Keratinocyte (primary cell): ENCODE results near the gene ATP6V0E1. TPM values are rescaled to one million over a fixed set of nuclear protein-coding genes. Genes with fewer than 3 reads are reported as not detected.
A peak's percentile ranks its signal among the peaks of the same experiment; 100 is the strongest.
"Not testable (repeated sequence)": the region's sequence is repeated elsewhere in the genome, so short reads cannot be mapped to it uniquely, and the experiment has no call there.

Source experiments
- DNase-seq: peaks from one replicate; pipeline ENCODE4 v3.0.0-alpha.2; 2011; ENCODE audit warnings: low read depth, missing footprints, low spot score
- FAIRE-seq: peaks from 2 replicates; lab custom pipeline; 2011; peaks lifted over from hg19 to GRCh38; lab: Jason Lieb, UNC
- H2AFZ ChIP-seq: 2 replicates; pipeline ENCODE4 v1.6.0; 2012; ENCODE audit warnings: low read length, control low read depth, inconsistent platforms; ENCODE audit not compliant: control insufficient read depth
- H3K27ac ChIP-seq: 2 replicates; pipeline ENCODE4 v1.5.1; 2011; ENCODE audit warnings: low read length; ENCODE audit not compliant: control insufficient read depth, insufficient read depth
- H3K27me3 ChIP-seq: 3 replicates; pipeline ENCODE4 v1.6.0; 2011; ENCODE audit warnings: low read length; ENCODE audit not compliant: control insufficient read depth, insufficient read depth; ENCODE audit errors: extremely low read depth
- H3K36me3 ChIP-seq, 2 experiments: 2 replicates in 1 of 2; 3 replicates in 1 of 2; pipeline ENCODE4 v1.5.1; 2011; ENCODE audit warnings: low read length in 2 of 2, mild to moderate bottlenecking in 1 of 2; ENCODE audit not compliant: control insufficient read depth in 2 of 2, insufficient read depth in 2 of 2; ENCODE audit errors: extremely low read depth in 1 of 2
- H3K4me1 ChIP-seq: 3 replicates; pipeline ENCODE4 v1.5.1; 2011; ENCODE audit warnings: low read length; ENCODE audit not compliant: control insufficient read depth, insufficient read depth; ENCODE audit errors: extremely low read depth
- H3K4me2 ChIP-seq: 3 replicates; pipeline ENCODE4 v1.6.0; 2011; ENCODE audit warnings: low read depth, low read length; ENCODE audit not compliant: control insufficient read depth, insufficient read depth; ENCODE audit errors: extremely low read depth
- H3K4me3 ChIP-seq, 3 experiments: fragments of 200-600 bp in 1 of 3; sonication (generic) in 1 of 3; 2 replicates in 2 of 3; 3 replicates in 1 of 3; pipeline ENCODE4 v1.5.1; 2011 to 2016; ENCODE audit warnings: low read length in 3 of 3, mild to moderate bottlenecking in 3 of 3, control low read depth in 2 of 3, inconsistent platforms in 1 of 3, low read depth in 1 of 3, mixed read lengths in 1 of 3, mixed run types in 1 of 3, moderate library complexity in 1 of 3; ENCODE audit not compliant: control insufficient read depth in 2 of 3, insufficient read depth in 2 of 3; ENCODE audit errors: extremely low read depth in 1 of 3
- H3K79me2 ChIP-seq: 2 replicates; pipeline ENCODE4 v1.6.0; 2012; ENCODE audit warnings: low read length; ENCODE audit not compliant: control insufficient read depth, insufficient read depth
- H3K9ac ChIP-seq: 3 replicates; pipeline ENCODE4 v1.6.0; 2011; ENCODE audit warnings: low read length; ENCODE audit not compliant: control insufficient read depth, insufficient read depth; ENCODE audit errors: extremely low read depth
- H3K9me1 ChIP-seq: 3 replicates; pipeline ENCODE4 v1.6.0; 2011; ENCODE audit warnings: low read length; ENCODE audit not compliant: control insufficient read depth, insufficient read depth; ENCODE audit errors: extremely low read depth
- H3K9me3 ChIP-seq: 2 replicates; pipeline ENCODE4 v1.5.1; 2012; ENCODE audit warnings: low read depth, low read length; ENCODE audit not compliant: control insufficient read depth
- H4K20me1 ChIP-seq: 3 replicates; pipeline ENCODE4 v1.6.0; 2011; ENCODE audit warnings: low read length; ENCODE audit not compliant: control insufficient read depth, insufficient read depth; ENCODE audit errors: extremely low read depth
- CTCF ChIP-seq, 3 experiments: IDR thresholded peaks in 1 of 3; conservative IDR thresholded peaks in 1 of 3; optimal IDR thresholded peaks in 1 of 3; 2 replicates in 2 of 3; 3 replicates in 1 of 3; pipeline versions ENCODE3 to v1.5.1; 2011; ENCODE audit warnings: low read length in 3 of 3, mild to moderate bottlenecking in 3 of 3, moderate library complexity in 2 of 3, control low read depth in 1 of 3, inconsistent platforms in 1 of 3; ENCODE audit not compliant: insufficient read depth in 2 of 3; ENCODE audit errors: extremely low read depth in 1 of 3
- EZH2 ChIP-seq: IDR thresholded peaks from one replicate; pipeline ENCODE4 v1.6.1; 2012; ENCODE audit warnings: inconsistent platforms, mild to moderate bottlenecking, low read length, moderate library complexity
- dilution Hi-C: fragments of 300-500 bp; cut with MboI; formaldehyde crosslinking; loops from one replicate; pipeline ENCODE4 v1.7.0; 2020; ENCODE audit warnings: low sequenced_read_pairs; ENCODE audit not compliant: extremely low pct_ligation_motif_present
- polyA plus RNA-seq, 5 experiments: library from polyadenylated mRNA; depleted of rRNA in 3 of 5; stranded (reverse) in 3 of 5; stranded (forward) in 1 of 5; unstranded in 1 of 5; fragments of >200 nt; gene quantifications; 1 replicate in 1 of 5; 2 replicates in 3 of 5; 3 replicates in 1 of 5; pipeline versions ENCODE4 v1.2.1 to v1.2.3, GENCODE V29; 2011 to 2012; ENCODE audit warnings: missing spikeins in 2 of 5, low read depth in 1 of 5, low replicate concordance in 1 of 5

The ATP6V0E1 gene
- polyA plus RNA-seq, 1 donor (not counting 4 experiments of a cell fraction or from before 2014, with no cell fraction given), result 533 TPM

DNA sequence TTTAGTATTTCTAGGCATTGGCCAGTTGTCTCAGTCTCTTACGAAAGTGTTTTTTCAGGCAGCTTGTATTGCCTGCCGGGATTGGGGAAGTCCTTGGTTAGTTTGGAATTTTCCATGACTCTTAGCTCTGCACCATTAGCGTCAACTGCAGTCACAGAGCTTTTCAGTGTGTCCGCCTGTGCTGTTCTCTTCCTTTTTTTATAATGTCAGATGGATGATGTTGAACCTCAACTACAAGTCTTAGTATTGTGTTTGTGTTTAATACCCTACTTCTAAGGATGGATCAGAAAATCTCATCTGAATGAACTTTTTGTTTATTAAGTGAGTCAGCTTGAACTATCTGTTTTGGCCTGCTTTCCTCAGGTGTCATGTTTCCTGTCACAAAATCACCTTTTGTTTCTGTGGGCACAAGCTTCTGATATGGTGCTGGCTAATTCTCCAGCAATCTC lies 33.1 kb downstream of the ATP6V0E1 start:
- Histone ChIP-seq H3K4me1 (peaks cover 25% of the 10 kb centered on the region), H3K79me2 (peaks cover 50% of the 10 kb centered on the region), H3K27me3 (no peaks in the 10 kb centered on the region), H3K9me3 (no peaks in the 10 kb centered on the region), H2AFZ (no peak overlapping the region), H3K27ac (peak overlapping the region; percentile 45), H3K4me2 (peak overlapping the region; percentile 37), H3K36me3 (peaks cover 3 to 6% of the 10 kb centered on the region in 2 experiments), H3K4me3 (no peak overlapping the region), H4K20me1 (no peaks in the 10 kb centered on the region), H3K9me1 (no peaks in the 10 kb centered on the region), H3K9ac (peak overlapping the region; percentile 2)
- dilution Hi-C loops, result no loop called here
- TF ChIP-seq CTCF (optimal IDR thresholded peaks at IDR 0.05 in 1 of 3, IDR thresholded peaks at IDR 0.05 in 1 of 3, conservative IDR thresholded peaks at IDR 0.05 in 1 of 3; ENCODE audit: extremely low read depth in 1 of 3, insufficient read depth in 2 of 3, low read length in 3 of 3) (no peak), EZH2 (no peak)
- FAIRE-seq (peak; percentile 49), DNase-seq (no peak)

DNA sequence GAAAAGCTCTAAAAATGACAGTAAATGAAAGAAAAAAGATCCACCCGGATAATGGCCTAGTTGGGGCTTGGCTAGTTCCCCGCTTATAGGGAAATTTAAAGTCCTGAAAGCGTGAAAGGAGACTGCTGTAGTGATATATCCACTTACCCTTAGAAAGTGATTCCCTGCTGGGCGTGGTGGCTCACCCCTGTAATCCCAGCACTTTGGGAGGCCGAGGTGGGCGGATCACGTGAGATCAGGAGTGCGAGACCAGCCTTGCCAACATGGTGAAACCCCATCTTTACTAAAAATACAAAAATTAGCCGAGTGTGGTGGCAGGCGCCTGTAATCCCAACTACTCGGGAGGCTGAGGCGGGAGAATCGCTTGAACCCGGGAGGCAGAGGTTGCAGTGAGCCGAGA lies 33.5 kb downstream of the ATP6V0E1 start:
- H4K20me1 ChIP-seq, H3K36me3 ChIP-seq, H3K9me1 ChIP-seq, dilution Hi-C loops, H2AFZ ChIP-seq, H3K27me3 ChIP-seq, FAIRE-seq, H3K4me3 ChIP-seq, DNase-seq, H3K9ac ChIP-seq, H3K9me3 ChIP-seq: not testable (repeated sequence)
- Histone ChIP-seq H3K79me2 (peaks cover 48% of the 10 kb centered on the region), H3K4me2 (peak overlapping the region; percentile 37), H3K27ac (peak overlapping the region; percentile 45), H3K4me1 (peaks cover 25% of the 10 kb centered on the region)

DNA sequence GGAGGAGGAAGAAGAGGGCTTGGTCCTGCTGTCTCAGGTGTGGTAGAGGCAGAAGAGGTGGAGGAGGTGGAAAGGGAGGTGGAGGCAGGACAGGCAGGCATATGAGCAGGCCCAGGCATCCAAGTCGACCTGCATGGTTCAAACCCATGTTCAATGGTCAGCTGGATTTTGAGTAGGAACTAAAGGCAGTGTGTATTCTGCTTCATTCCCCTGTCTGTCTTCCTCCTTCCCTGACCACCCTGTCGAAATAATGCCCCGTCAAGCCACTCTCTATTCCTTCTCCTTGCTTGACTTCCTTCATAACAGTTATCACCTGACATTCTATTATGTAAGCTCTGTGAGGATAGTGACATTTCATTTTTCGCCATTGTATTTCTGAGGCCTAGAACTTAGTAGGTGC lies 34.8 kb downstream of the ATP6V0E1 start:
- Histone ChIP-seq H3K9me1 (no peaks in the 10 kb centered on the region), H3K4me2 (no peak overlapping the region), H3K9me3 (no peaks in the 10 kb centered on the region), H2AFZ (no peak overlapping the region), H3K4me1 (peaks cover 25% of the 10 kb centered on the region), H3K27ac (no peak overlapping the region), H4K20me1 (no peaks in the 10 kb centered on the region), H3K9ac (no peak overlapping the region), H3K27me3 (no peaks in the 10 kb centered on the region), H3K4me3 (no peak overlapping the region), H3K79me2 (peaks cover 46% of the 10 kb centered on the region), H3K36me3 (peaks cover 8 to 9% of the 10 kb centered on the region in 2 experiments)
- FAIRE-seq (no peak), DNase-seq (no peak)
- TF ChIP-seq EZH2 (no peak), CTCF (optimal IDR thresholded peaks at IDR 0.05 in 1 of 3, IDR thresholded peaks at IDR 0.05 in 1 of 3, conservative IDR thresholded peaks at IDR 0.05 in 1 of 3; ENCODE audit: extremely low read depth in 1 of 3, insufficient read depth in 2 of 3, low read length in 3 of 3) (no peak)
- dilution Hi-C loops, result no loop called here
